Stimulated activated CD4-positive, alpha-beta T cell treated with anti-CD3 and anti-CD28 coated beads, Interleukin-1b, Interleukin-23, amount 100 ng/mL, for 48 hours (primary cell): ENCODE measurements around the gene NOL4L.
"Not testable (repeated sequence)": the region's sequence is repeated elsewhere in the genome, so short reads cannot be mapped to it uniquely, and the experiment has no call there.

Experiments
- DNase-seq: peaks from one replicate; pipeline ENCODE4 v3.0.0-alpha.2; 2020

The NOL4L gene

GRCh38 chr20:32612351-32613191, 27.4 kb upstream of the NOL4L start:
- DNase-seq, result no peak

GRCh38 chr20:32611868-32612267, 26.7 kb upstream of the NOL4L start:
- no peak for DNase-seq

DNA sequence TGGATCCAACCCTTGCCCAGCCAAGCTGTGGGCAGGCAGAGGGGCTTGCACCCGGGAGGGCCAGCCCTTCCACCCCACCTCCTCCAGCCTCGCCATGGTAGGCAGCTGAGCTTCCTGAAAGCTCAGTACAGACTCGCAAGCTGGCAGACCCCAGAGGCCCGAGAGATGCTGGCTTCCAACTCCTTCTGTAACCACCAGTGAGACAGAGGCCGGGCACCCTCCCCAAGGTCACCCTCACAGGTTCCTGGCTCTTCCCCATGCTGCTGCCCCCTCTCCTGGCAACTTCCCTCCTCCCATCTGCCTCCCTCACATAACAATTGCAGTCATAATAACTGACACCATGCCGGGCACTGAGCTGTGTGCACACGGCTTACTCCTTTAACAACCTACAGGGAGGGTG, 26.2 kb upstream of the NOL4L start:
- DNase-seq, result no peak

GRCh38 chr20:32610472-32611218, 25.5 kb upstream of the NOL4L start:
- no peak for DNase-seq

GRCh38 chr20:32609993-32610392, 24.9 kb upstream of the NOL4L start:
- DNase-seq, result no peak

- no peak for DNase-seq
Measured at GRCh38 chr20:32609111-32609773, 24.1 kb upstream of the NOL4L start.

- no peak for DNase-seq
Measured at GRCh38 chr20:32608664-32609015, 23.5 kb upstream of the NOL4L start.

- DNase-seq, result no peak
Measured at GRCh38 chr20:32607727-32608663, 22.9 kb upstream of the NOL4L start.

DNA sequence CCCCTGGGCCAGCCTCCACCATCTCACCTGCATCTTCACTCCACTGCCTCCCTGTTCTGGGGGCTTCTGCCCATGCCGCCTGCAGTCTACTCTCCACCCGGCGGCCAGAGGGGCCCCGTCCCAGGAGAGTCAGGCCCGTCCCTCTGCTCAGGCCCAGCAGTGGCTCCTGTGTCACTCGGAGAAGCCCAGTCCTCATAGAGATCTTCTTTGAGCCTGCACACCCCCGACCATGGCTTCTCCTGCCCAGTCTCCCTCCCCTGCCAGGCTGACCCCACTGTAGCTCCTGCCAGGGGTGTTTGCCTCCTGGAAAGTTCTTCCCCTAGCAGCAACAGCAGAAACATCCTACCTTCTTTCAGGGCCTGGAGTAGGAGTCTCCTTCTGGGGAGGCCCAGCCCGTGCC, 22.2 kb upstream of the NOL4L start:
- no peak for DNase-seq

- DNase-seq, result no peak
Measured at GRCh38 chr20:32606790-32607189, 21.7 kb upstream of the NOL4L start.

DNA sequence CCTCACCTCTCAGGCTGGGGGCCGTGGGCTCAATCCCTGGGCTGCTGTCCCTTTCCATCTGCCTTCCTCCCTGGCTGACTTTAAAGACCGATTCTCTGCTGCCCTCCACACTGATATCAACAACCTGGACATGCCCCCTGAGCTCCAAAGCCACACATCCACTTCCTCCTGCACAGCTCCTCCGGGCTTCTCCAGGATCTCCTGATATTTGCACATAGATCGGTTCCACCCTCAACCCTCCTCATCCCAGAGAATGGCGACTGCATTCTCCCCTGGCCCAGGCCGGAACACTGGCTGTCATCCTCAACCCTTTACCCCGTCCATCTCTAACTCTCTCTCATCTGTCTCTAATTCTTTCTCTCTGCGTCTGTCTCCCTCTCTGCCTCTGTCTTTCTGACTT, 21.0 kb upstream of the NOL4L start:
- no peak for DNase-seq

DNA sequence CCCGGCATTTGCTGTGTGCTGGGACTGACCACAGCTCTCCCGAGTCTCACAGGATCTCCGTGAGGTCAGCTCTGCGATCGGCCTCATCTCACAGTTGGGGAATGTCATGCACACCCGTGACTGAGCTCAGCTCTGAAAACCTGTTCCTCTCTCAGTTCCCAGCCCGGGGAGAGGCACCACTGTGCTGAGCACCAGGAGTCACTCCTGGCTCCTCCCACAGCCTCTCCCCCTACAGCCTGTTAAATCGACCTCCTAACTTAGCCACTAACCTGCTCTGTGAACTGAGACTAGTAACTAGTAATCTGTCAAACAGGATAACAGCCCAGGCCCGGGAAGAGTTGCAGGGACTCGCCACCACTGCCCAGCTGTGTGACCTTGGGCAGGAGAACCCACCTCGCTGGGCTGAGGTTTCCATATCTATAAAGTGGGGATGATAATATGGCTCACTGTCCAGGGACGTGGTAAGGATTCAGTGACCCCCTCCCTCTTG, 20.1 kb upstream of the NOL4L start:
- DNase-seq, result no peak

DNA sequence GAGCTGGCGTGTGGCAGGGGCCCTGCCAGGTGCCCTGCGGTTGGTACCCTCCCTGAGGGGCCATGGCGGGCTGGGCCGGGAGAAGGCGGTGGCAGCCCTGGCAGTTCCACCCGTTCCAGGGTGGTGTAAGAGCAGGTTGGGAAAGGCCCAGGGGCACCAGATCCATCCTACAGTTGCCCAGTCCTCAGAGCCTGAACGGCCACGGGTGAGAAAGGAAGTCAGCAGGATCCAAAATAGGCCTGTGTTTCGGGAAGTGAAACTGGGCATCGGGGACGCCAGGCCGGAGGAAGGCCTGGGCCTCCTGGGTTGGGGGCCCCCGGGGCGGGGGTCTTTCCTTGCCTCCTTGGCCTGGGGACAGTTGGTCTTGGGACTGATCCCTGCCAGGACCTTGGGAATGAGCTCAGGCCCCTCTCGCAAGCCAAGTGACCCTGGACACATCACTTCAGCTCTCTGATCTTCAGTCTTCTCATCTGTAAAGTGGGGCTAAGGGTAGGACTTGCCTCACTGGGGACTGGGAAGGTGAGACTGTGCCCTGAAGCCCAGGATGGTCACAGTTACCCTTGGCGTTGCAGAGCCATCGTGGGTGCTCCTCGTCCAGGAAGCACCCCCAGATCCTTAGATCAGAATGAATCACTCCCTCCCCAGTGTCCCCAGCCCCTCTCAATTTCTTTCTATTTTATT, 18.1 kb upstream of the NOL4L start:
- no peak for DNase-seq

GRCh38 chr20:32602273-32602672, 17.1 kb upstream of the NOL4L start:
- no peak for DNase-seq

DNA sequence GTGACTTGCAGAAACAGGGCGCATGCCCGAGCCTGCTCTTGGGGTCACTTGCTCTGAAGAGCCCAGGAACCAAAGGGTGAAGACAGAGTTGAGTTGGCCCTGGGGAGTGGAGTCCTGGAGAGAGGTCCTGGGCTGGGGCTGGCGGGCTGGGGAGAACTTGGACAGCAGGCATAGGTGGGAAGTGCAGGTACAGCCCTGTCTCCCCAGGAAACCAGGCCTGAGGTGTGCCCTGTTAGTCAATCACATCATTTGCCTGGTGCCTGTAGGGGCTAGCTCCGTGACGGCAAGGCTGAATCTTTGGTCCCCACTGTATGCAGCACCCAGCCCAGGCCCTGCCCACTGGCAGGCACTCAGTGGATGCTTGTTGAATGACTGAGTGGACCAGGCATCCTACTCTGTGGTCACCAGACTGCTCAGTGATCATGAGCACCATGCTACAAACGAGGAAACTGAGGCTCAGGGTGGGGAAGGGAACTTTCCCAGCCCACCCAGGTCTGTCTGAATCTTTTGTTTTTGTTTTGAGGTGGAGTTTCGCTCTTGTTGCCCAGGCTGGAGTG, 15.6 kb upstream of the NOL4L start:
- DNase-seq, result no peak

- no peak for DNase-seq
Measured at GRCh38 chr20:32599783-32600340, 14.7 kb upstream of the NOL4L start.

GRCh38 chr20:32598606-32599005, 13.5 kb upstream of the NOL4L start:
- DNase-seq, result no peak

DNA sequence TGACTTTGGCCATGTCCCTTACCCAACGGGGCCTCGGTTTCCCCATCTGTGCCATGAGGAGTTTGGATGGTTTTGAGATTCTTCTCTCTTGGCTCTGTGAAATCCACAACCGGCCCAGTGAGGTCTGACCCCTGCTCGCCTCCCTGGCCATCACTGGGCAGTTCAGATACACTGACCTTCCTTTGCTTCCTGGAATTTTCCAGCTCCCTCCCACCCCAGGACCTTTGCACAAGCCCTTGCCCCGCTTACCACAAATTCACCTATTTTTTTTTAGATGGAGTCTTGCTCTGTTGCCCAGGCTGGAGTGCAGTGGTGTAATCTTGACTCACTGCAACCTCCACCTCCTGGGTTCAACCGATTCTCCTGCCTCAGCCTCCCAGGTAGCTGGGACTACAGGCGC, 12.6 kb upstream of the NOL4L start:
- no peak for DNase-seq

DNA sequence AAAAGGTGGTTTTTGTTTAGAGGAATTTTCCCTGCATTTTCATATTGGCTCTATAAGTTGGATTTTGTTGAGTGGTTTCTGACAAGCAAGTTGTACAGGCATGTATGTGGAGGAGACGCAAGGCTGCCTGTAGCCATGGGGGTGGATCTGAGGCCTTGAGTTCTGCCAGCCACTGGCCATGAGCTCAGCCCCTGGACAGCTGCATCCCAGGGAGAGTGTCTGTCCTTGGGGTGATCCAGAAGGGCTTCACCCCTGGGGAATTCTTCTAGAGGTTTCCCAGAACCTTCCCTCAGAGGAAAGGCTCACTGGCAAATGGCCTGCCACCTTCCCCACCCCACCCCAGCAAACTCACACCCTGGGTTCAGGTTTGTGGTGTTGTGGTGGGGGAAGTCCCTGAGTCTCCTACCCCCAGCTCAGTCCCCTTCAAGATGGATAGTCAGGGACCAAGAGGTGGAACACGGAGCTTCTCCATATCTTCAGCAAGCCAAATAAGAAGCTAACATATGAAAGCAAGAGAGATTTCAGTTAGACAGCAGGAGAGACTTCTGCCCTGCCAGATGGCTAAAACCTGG, 11.6 kb upstream of the NOL4L start:
- DNase-seq, result no peak

GRCh38 chr20:32595143-32595542, 10.0 kb upstream of the NOL4L start:
- no peak for DNase-seq

DNA sequence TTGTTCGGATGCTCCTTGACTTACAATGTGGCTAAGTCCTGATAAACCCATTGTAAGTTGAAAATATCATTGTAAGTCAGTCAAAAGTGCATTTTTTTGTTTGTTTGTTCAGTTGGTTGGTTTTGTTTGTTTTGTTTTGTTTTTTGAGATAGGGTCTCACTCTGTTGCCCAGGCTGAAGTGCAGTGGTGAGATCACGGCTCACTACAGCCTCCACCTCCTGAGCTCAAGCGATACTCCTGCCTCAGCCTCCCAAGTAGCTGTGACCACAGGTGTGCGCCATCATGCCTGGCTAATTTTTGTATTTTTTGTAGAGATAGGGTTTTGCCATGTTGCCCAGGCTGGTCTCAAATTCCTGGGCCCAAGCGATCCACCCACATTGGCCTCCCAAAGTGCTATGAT, 9.5 kb upstream of the NOL4L start:
- DNase-seq, result not testable (repeated sequence)
